Left kidney (tissue), 2 donors: Measurements from ENCODE around the gene DNAJC11. TPM values are rescaled to one million over a fixed set of nuclear protein-coding genes. Genes with fewer than 3 reads are reported as not detected.
"Not testable (repeated sequence)": the region's sequence is repeated elsewhere in the genome, so short reads cannot be mapped to it uniquely, and the experiment has no call there.

Experiments
- DNase-seq: peaks from one replicate; pipeline ENCODE4 v3.0.0-alpha.2; 2013
- polyA plus RNA-seq: library from polyadenylated mRNA; unstranded; fragments of 120-200 nt; gene quantifications from one replicate; pipeline ENCODE4 v1.2.1, GENCODE V29; 2013; ENCODE audit not compliant: insufficient read length

The DNAJC11 gene
- polyA plus RNA-seq, 1 donor = 83.3 TPM

DNA sequence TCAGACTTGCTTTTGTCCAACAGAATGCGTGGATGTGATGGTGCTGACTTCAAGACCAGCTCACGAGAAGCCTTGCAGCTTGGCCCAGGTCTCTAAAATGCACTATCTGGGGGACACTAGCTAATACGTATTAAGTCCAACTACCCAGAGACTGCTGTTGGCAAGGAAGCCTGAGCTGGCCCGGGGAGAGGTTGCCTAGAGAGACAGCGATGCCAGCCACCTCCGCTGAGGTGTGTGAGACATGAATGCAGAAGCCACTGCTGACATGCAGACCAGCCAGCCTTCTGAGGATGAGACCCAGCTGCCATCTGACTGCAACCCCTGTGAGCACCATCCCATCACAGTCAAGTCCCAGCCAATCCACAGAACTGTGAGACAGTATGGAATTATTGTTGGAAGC is 44.5 kb downstream of the DNAJC11 start:
- DNase-seq = no peak

DNA sequence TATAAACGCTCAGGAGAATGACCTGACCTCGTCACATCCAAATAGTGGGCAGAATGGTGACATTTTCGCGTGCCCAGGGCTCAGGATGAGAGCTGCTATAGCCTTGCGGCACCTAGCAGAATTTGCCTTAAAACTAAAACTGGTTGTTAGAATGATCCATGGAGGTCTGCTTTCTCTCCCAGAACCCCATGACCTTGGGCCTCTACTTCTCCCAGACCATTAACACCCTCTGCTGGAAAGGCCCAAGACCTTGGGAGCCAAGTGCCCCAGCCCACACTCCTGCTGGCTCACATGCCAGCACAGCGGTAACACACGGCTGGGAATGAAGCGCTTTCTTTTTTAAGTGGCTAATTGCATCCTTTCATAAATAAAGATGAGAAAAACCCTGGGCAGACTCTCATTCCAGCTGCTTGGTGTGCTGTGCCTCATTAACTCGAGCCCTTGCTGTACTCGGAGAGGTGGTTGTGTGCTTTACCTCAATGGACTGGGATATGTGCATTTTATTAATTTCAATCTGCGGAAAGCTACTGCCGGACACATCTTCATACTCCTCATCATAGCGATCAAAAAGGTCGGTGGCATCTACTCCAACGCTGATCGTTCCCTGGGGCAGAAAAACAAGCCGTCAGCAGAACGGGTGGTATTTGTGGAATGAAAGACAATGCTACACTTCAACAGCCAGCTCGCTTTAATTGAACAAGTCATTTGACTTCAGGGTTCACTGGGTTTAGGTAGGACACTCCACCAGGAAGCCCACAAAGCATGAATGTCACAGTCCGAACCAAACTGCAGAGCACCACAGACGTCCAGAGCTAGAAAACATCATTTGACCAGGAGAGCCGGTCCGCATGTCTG is 48.0 kb downstream of the DNAJC11 start:
- no peak for DNase-seq

DNA sequence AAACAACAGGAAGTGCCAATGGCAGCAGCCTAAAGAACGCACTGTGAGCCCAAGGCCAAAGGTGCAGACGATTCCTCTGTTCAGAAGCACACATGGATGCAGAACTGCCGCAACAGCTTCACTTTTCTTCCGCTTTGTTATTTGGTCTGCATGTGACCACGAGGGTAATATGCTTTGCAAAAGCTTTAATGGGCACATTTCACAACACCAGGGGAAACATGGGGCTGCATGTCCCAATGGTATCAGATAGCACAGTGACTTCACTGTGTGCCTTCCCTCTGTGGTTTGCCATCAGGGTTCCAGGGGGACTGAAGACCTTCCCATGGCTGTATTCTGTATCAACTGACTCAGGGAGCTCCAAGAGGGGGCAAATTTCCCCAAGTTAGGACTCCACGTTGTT is 48.6 kb downstream of the DNAJC11 start:
- no peak for DNase-seq

DNA sequence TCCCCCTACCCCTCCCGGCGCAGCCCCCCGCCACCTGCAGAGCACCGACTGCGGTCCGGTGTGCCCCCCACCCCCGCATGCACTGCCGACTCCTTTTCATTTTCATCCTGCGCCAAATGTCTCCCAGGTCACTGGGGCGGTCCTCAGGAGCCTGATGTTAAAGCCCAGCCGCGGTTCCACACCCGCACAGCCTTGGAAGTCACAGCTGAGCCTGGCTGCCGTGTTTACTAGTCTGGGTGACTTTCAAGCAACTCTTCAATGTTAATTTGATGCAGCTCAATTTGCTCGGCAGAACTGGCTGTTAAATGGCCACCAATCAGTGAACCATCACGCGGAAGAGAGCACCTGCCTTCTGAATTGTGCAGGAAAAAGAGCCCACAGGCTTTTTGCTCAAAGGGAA is 49.7 kb downstream of the DNAJC11 start:
- DNase-seq = no peak

DNA sequence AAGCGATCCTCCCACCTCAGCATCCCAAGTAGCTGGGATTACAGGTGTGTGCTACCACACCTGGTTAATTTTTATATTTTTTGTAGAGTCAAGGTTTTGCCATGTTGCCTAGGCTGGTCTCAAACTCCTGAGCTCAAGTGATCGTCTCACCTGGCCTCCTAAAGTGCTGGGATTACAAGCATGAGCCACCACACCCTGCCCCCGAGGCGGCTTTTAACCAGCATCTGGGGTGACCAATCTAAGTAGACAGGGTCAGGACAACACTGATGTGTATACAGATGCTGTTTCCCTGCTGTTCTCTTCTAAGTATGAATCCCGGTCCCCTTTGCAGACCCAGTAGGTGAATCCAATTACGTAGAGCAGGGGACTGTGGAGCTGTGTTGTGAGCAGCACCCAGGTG is 53.1 kb downstream of the DNAJC11 start:
- DNase-seq = no peak

DNA sequence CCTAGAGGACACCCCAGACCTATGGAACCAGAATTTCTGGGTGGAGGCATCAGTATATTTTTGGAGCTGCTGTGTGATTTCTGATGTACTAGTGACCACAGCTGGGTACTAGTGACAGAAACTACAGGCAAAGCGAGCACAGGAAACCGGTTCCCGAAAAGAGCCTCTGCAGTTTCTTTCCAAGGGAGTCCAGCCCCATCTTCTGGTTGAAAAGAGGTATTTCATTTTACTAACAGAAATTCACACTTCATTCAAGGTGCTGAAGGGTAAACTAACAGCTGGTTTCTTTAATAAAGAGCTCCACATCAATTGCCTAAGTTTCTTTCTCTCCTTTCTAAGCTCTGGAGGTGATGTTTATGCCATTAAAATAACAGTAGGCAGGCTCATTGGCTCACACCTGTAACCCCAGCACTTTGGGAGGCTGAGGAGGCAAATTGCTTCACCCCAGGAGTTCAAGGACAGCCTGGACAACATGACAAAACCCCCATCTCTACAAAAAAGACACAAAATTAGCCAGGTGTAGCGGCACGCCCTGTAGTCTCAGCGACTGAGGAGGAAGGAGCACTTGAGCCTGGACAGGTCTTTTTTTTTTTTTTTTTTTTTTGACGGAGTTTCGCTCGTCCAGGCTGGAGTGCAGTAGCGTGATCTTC is 55.0 kb downstream of the DNAJC11 start:
- peak; percentile 55 for DNase-seq

DNA sequence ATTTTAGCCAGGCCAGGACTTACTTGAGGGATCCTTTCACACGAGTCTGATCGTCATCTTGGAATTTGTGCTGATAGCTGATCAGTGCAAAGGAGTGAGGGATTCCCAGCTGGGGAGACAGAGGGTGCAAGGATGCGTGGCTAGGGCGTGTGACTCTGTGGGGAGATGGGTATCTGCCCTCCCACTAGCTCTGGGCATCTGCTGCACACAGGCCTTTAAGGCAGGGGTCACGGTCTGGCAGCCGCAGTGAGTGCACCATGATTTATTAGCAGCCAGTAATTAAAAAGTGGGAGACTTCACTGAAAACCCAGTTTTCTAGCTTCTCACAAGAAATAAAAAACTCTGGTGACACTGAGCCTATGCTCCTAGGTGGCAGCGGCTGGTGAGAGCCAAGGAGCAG is 56.6 kb downstream of the DNAJC11 start:
- DNase-seq = peak; percentile 61

DNA sequence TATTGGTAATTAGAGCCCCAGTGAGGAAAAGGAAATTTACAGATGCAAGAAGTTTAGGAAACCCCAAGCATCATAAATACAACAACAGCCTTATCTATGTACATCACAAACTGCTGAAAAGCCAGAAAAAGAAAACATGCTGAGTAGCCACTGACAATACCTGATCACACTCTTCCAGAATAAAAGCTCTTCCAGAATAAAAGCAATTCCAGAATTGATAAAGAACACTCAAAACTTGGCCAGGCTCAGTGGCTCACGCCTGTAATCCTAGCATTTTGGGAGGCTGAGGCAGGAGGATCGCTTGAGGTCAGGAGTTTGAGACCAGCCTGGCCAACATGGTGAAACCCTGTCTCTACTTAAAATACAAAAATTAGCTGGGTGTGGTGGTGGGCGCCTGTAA is 60.7 kb downstream of the DNAJC11 start:
- not testable (repeated sequence) for DNase-seq

DNA sequence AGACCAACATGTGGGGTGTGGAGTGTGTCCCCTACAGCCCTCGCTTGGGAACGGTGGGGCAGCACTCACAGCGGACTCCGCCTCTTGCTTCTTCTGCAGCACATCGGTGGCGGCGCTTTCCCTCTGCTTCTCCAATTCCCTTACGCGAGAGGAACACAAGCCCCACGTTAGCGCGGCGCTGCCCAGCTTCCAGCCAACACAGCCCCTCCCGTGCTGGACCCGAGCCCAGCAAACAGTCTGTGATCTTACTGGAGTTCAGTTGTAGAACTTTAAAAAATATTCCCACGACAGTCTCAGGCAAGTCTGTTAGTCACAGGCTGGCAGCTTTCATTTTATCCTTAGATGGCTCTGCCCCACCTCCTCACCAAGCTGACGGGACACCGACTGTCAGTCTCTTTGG is 63.4 kb downstream of the DNAJC11 start:
- no peak for DNase-seq

DNA sequence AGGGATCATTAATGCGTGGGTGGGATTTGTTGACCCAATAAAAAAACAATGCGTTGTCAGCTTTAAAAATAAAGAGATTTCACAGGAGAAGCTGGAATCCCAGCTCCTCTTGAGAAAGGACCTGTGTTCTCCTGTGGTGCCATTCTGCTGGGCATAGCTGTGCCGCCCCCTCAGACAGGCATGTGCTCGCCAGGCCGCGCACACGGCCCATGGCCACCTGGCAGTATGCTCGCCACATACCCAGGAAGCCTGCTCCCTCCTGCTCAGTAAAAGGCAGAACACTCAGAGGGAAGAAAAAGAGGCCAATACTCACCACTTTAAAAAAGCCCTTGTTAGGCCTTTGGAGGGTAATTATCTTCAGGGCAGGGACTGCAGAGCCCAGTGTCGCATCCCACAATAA is 63.8 kb downstream of the DNAJC11 start:
- no peak for DNase-seq

DNA sequence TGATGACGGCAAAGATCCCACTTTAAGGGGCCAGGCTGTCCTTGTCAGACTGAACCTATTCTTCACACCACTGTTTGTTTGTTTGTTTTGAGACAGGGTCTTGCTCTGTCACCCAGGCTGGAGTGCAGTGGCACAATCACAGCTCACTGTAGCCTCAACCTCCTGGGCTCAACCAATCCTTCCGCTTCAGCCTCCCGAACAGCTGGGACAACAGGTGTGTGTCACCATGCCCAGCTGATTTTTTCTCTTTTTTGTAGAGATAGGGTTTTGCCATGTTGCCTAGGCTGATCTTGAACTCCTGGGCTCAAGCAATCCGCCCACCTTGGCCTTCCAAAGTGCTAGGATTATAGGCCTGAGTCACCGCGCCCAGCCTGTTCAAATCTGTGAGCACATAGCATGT is 64.8 kb downstream of the DNAJC11 start:
- DNase-seq = not testable (repeated sequence)

DNA sequence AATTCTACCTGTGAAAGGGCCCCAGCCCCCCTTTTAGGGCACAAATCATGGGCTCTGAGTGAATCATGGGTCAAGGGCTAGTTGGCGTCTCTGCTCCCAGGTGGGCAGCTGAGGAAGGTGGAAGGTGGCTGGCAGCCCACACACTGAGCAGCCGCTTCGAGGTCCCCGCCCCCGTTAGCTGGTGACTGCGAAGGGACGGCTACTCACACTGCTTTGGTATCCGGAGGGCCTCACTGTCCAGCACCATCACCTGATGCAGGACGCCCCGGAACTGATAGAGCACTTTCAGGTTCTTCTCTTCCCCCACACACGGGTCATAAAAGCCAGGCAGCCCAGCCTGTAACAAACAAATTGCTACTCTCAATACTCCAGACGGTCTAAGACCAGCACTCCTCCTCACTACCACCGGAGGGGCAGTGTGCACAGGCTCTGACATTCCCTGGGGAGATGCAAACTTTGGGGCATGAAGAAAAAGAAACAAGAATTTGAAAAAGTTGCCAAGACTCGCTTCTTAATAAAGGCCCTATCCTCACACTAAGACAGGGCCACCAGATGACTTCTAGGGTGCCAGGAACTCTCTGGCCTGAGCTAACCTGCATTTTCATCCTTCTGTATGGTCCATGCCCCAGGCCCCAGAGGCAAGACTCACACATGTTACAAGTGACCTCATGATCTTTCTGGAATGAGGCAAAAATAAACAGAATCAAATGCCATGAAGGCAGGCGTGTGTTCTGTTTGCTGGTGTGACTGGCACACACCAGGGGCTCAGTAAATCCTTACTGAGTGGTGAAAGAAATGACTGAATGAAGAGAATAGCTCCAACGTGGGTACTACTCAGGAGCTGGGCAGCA is 65.5 kb downstream of the DNAJC11 start:
- DNase-seq = no peak

DNA sequence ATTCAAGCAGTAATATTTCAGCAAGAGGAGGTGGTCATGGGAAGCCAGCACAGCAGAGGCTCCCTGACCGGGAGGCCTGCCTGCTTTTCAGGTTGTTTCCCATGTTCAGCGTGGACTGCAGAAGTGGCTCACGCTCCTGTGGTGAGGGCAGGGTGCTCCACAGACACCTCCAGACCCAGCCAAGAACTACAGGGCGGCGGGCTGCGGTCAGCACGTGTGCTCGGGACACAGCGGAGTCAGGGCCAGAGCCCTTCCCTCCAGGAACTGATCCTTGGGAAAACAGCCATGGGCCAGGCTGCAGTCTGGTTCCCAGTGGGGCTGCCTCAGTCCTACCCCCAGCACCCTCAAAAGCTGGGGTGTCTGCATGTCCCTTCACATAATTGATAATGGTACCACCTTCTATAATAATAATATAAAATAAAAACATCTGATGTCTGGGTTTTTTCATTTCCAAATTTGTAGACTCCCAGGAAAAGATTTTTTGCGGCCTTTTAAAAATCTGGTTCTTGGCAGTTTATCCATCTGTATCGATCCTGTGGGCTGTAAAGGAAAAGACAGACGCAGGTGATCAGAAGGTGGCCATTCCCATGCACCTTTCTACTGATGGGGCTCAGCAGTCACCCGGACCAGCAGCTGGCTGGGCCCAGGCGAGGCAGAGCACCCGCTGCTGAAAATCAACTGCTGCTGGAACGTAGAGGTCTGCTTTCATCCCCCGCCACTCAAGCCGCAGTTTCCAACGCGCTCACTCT is 66.3 kb downstream of the DNAJC11 start:
- no peak for DNase-seq

DNA sequence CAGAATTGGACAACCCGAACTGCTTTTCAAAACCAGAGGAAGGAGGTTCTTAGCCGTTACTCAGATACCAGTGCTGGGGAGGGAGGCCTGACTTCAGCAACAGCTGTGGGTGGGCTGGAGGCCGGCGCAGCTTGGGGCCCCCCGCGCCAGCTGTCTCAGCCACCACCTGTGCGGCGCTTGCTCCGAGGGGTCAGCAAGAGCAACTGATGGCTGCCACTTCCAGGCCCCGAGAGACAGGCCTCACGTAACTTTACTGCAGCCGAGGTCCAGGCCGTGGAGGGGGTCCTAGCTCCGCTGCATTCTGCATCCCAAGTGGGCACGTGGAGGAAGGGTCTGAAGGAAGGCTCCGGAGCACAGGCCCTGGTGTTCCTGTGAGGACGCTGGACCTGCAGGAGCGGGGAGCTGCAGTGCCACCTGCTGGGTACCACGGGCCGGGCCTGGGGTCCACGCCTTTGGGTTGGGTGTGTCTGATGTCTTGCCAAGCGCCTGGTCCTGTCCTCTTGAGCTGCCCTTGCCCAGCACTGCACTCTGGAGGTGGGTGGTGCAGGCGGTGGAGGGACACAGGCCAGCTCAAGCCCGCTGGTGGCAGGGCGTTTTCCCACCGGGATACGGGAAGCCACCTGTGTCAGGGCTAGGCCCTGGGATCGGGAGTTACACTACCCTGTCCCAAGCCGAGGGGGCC is 67.1 kb downstream of the DNAJC11 start:
- no peak for DNase-seq

DNA sequence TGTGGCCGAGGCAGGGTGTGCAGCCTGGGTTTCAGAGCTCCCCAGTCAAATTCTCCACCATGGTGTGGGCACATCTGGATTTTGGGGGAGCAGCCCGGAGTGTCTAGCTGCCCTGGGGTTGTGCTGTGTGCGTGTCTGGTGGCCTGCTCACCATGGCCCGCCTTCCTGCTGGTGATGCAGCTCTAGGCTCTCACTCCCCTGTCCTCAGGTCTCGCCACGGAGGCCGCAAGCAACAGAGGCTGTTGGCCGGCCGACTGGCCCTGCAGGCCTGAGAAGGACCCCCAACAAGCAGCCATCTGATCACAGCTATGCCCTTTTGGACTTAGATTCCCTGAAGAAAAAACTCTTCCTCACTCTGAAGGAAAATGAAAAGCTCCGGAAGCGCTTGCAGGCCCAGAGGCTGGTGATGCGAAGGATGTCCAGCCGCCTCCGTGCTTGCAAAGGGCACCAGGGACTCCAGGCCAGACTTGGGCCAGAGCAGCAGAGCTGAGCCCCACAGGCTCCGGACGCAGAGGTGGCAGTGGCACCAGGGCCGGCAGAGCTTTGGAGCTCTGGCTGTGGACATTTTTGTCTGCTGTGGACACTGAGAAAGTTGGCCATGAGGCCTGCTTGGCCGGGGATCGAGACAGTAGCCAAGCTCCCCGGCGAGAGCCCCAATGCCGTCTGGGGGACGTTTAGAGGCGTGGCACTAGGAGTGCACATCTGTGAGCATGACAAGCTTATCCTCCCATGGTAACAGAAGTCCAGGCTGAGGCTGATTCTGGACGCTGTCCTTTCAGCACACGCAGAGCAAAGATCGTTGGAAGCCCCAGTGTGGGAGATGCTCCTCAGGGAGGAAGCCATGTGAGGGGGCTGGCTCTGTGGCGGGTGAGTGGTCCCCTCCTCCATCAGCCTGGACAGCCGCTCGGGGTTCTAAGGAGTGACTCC is 68.8 kb downstream of the DNAJC11 start:
- no peak for DNase-seq

DNA sequence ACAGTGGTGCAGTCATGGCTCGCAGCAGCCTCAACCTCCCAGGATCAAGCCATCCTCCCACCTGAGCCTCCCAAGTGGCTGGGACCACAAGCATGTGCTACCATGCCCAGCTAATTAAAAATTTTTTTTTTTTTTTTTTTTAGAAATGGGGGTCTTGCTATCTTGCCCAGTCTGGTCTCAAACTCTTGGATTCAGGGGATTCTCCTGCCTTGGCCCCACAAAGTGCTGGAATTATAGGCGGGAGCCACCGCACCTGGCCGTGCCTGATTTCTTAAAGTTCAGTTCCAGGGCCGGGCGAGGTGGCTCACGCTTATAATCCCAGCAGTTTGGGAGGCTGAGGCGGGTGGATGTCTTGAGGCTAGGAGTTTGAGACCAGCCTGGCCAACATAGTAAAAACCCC is 70.6 kb downstream of the DNAJC11 start:
- DNase-seq = no peak

DNA sequence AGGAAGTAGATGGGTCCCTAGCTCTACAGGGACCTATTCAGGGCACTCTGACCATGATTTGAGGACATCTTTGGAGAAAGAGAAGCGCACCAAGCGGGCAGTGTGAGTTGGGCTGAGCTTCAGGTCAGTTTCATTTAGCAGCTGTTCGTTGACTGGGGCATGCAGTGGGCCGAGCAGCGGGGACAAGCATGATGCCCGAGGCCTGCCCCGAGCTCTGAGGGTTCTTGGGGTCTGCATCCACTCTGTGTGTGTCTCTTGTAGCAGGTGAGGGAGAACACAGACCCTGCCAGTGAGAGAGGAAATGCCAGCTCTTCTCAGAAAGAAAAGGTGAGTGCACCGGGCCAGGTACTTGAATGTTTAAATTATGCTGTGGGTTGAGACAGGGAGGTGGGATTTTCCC is 71.6 kb downstream of the DNAJC11 start:
- DNase-seq = no peak

DNA sequence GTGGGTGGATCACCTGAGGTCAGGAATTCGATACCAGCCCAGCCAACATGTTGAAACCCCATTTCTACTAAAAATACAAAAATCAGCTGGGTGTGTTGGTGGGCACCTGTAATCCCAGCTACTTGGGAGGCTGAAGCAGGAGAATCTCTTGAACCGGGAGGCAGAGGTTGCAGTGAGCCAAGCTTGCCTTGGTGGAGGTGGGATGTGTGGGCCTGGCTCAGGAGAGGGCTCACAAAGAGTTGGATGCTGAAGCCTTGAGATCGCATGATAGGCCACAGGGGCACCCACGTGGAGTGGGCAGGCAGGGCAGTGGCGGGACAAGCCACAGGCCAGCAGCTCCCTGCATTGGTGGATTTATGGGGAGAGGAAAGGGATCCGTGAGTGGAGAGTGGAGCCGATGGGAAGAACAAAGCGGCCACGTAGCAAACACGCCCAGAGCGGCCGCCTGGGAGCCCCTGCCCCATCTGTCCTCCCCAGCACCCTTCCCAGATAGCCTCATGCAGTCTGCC is 72.6 kb downstream of the DNAJC11 start:
- no peak for DNase-seq

DNA sequence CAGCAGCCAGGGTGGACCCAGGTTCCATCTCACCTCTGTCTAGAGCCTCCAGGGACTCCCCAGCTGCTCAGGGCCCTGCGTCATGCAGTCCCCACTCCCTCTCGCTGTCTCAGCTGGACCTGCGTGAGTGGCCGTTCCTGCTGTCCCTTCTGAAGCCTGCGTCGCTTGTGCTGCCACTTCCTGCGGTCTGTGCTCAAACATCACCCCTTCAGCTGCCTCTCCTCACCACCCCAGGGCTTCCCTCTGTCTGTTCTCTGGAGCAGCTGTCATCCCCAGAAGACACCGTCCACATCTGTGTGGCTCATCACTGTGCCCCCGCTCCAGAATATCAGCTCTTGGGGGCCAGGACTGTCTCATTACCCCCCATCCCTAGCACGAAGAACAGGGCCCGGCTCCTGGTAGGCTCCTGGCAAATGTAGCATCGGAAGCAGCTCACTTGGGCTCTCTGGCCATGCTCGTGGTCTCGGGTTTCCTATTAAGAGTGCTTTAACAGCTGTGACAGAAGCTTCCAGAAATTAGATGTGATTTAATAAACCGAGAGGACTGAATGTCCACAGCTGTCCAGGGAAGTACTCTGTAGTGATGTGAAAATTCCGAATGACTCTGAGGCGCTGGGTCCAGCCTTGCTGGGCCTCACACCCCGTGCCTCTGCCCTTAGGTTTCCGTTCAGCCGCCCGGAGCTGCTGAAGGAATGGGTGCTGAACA is 73.6 kb downstream of the DNAJC11 start:
- no peak for DNase-seq
